Thyroid gland (tissue), 4 donors: ENCODE data around the gene TFCP2L1. TPM values are rescaled to one million over a fixed set of nuclear protein-coding genes. Genes with fewer than 3 reads are reported as not detected.

Experiments
- DNase-seq, 2 donors: peaks; one replicate each; pipeline ENCODE4 v3.0.0-alpha.2; 2019
- H3K27ac ChIP-seq, 3 donors: fragments of 200-600 bp; sonication (generic); 1 replicate in 2 of 3; 2 replicates in 1 of 3; pipeline ENCODE4 v1.5.1; 2016 to 2019; ENCODE audit warnings: mild to moderate bottlenecking in 1 of 3, moderate library complexity in 1 of 3
- H3K27me3 ChIP-seq: fragments of 200-600 bp; sonication (generic); one replicate; pipeline ENCODE4 v1.5.1; 2019
- H3K36me3 ChIP-seq, 2 donors: fragments of 200-600 bp; sonication (generic); one replicate each; pipeline ENCODE4 v1.5.1; 2016 to 2019
- H3K4me1 ChIP-seq, 2 donors: fragments of 200-600 bp; sonication (generic); one replicate each; pipeline ENCODE4 v1.5.1; 2017 to 2019
- H3K4me3 ChIP-seq, 3 donors: fragments of 200-600 bp; sonication (generic); replicated peaks in 1 of 3; 1 replicate in 2 of 3; 2 replicates in 1 of 3; pipeline ENCODE4 v1.5.1; 2016; ENCODE audit warnings: mild to moderate bottlenecking in 1 of 3
- H3K9me3 ChIP-seq: fragments of 200-600 bp; sonication (generic); one replicate; pipeline ENCODE4 v1.5.1; 2017
- CTCF ChIP-seq, 6 experiments: fragments of 200-600 bp in 3 of 6; fragments of 450-650 bp in 3 of 6; sonication (generic) in 3 of 6; IDR thresholded peaks; one replicate each; pipeline ENCODE4 v1.5.1; 2016 to 2019; ENCODE audit warnings: antibody characterized with exemption in 6 of 6, mild to moderate bottlenecking in 2 of 6, inconsistent platforms in 1 of 6, moderate library complexity in 1 of 6
- POLR2A ChIP-seq, 2 donors: fragments of 450-650 bp; IDR thresholded peaks; one replicate each; pipeline ENCODE4 v1.6.1; 2017; ENCODE audit warnings: antibody characterized with exemption in 2 of 2, mild to moderate bottlenecking in 2 of 2, moderate library complexity in 1 of 2
- WGBS, 2 donors: methylation state at CpG; one replicate each; pipeline ENCODE4 v1.1.5; 2017; 5-methylcytosine and 5-hydroxymethylcytosine counted together
- intact Hi-C: fragments of 100-400 bp; cut with DNase I; formaldehyde crosslinking; loops from one replicate; pipeline ENCODE4 v1.15.1; 2023
- total RNA-seq, 4 donors: library from RNA; depleted of rRNA; stranded (reverse); fragments of >200 nt; gene quantifications; one replicate each; pipeline ENCODE4 v1.2.3, GENCODE V29; 2016

Gene TFCP2L1
- total RNA-seq, 4 donors from 2014 or later, result 97.4 to 188 (median 146) TPM

GRCh38 chr2:121239471-121239870 is 45.5 kb downstream of the TFCP2L1 start:
- TF ChIP-seq CTCF (IDR thresholded peaks at IDR 0.05) (no peak), POLR2A (IDR thresholded peaks at IDR 0.05) (no peak)

GRCh38 chr2:121238828-121239227 is 46.2 kb downstream of the TFCP2L1 start:
- Histone ChIP-seq H3K4me3 (no peak overlapping the region), H3K27me3 (no peaks in the 10 kb centered on the region), H3K4me1 (peaks cover 21 to 31% of the 10 kb centered on the region in 2 donors), H3K9me3 (no peaks in the 10 kb centered on the region), H3K36me3 (peaks cover 67 to 75% of the 10 kb centered on the region in 2 donors), H3K27ac (peak overlapping the region in 2 of 3 donors; percentile 4 to 17)
- 91 to 94% methylated on average over 4 of the region's 4 CpGs for WGBS, 2 donors
- intact Hi-C loops, result loop anchor here (10.0 kb wide), 1 partner anchor 46 kb away; the partner anchor contains the start of gene TFCP2L1
- no peak for DNase-seq
- TF ChIP-seq CTCF (IDR thresholded peaks at IDR 0.05) (no peak), POLR2A (IDR thresholded peaks at IDR 0.05) (no peak)

More at GRCh38 chr2:121239471-121239870, 45.5 kb downstream of the TFCP2L1 start:
- H3K36me3 ChIP-seq, result peaks cover 63 to 76% of the 10 kb centered on the region in 2 donors
- intact Hi-C loops, result loop anchor here (10.0 kb wide), 1 partner anchor 45 kb away; the partner anchor contains the start of gene TFCP2L1
- H3K4me3 ChIP-seq, result no peak overlapping the region
- WGBS, 2 donors, result 89 to 93% methylated on average over 15 of the region's 15 CpGs
- H3K27ac ChIP-seq, result peak overlapping the region in 2 of 3 donors; percentile 4 to 17
- peak in 1 of 2 donors; percentile 1 for DNase-seq
- H3K4me1 ChIP-seq, result peaks cover 20 to 30% of the 10 kb centered on the region in 2 donors
- no peaks in the 10 kb centered on the region for H3K9me3 ChIP-seq
- no peaks in the 10 kb centered on the region for H3K27me3 ChIP-seq

GRCh38 chr2:121237980-121238665 is 46.9 kb downstream of the TFCP2L1 start:
- H3K9me3 ChIP-seq, result no peaks in the 10 kb centered on the region
- WGBS, 2 donors, result 89 to 94% methylated on average over 16 of the region's 16 CpGs
- peak overlapping the region; percentile 17 to 55 (median 24) for H3K27ac ChIP-seq
- H3K36me3 ChIP-seq, result peaks cover 72 to 74% of the 10 kb centered on the region in 2 donors
- no peak for DNase-seq
- intact Hi-C loops, result loop anchor here (10.0 kb wide), 1 partner anchor 47 kb away; the partner anchor contains the start of gene TFCP2L1
- no peaks in the 10 kb centered on the region for H3K27me3 ChIP-seq
- no peak overlapping the region for H3K4me3 ChIP-seq
- no peak for TF ChIP-seq CTCF (IDR thresholded peaks at IDR 0.05)
- no peak for TF ChIP-seq POLR2A (IDR thresholded peaks at IDR 0.05)
- H3K4me1 ChIP-seq, result peaks cover 23 to 35% of the 10 kb centered on the region in 2 donors

- intact Hi-C loops, result loop anchor here (10.0 kb wide), 1 partner anchor 47 kb away; the partner anchor contains the start of gene TFCP2L1
- DNase-seq, result peak; percentile 76
- Histone ChIP-seq H3K9me3 (no peaks in the 10 kb centered on the region), H3K36me3 (peaks cover 74 to 79% of the 10 kb centered on the region in 2 donors), H3K4me3 (no peak overlapping the region), H3K27me3 (no peaks in the 10 kb centered on the region), H3K4me1 (peaks cover 22 to 30% of the 10 kb centered on the region in 2 donors), H3K27ac (peak overlapping the region; percentile 17 to 55 (median 24))
- no peak for TF ChIP-seq POLR2A (IDR thresholded peaks at IDR 0.05)
- no peak for TF ChIP-seq CTCF (IDR thresholded peaks at IDR 0.05)
- 78% methylated on average over 15 to 17 of the region's 20 CpGs for WGBS, 2 donors
Observed at GRCh38 chr2:121237336-121237979, 47.5 kb downstream of the TFCP2L1 start.
